HepG2 (cell line): Measurements from ENCODE around the gene CSTF1. TPM values are rescaled to one million over a fixed set of nuclear protein-coding genes. Genes with fewer than 3 reads are reported as not detected.

ENCODE experiments used
- ATAC-seq: fragments of 200-7000 bp; cut with Tn5 transposase; 3 replicates; pipeline ENCODE4 v1.9.1; 2020; ENCODE audit warnings: mild to moderate bottlenecking, moderate library complexity
- BruUV-seq: library from RNA; stranded (reverse); fragments of 400-500 nt; replicated peaks from 2 replicates; lab custom pipeline; 2021; lab: Mats Ljungman, UMichigan
- CTCF ChIA-PET: fragments of 300-600 bp; formaldehyde crosslinking; extraction: SDS; loops from one replicate; lab custom pipeline; 2021; ENCODE audit warnings: low total read pairs, inconsistent platforms, low intra/inter-chr PET ratio; lab: Yijun Ruan, JAX
- POLR2A ChIA-PET: fragments of 350-600 bp; sonication (Branson Sonifier 250); formaldehyde crosslinking; loops from one replicate; lab custom pipeline; 2020; ENCODE audit warnings: antibody characterized with exemption, inconsistent platforms; lab: Yijun Ruan, JAX
- DNase-seq: peaks from one replicate; pipeline ENCODE4 v3.0.0-alpha.2; 2015; ENCODE audit warnings: low spot score
- FAIRE-seq: peaks from 3 replicates; lab custom pipeline; 2011; peaks lifted over from hg19 to GRCh38; lab: Jason Lieb, UNC
- H2AFZ ChIP-seq: one replicate; pipeline ENCODE4 v1.6.1; 2011; ENCODE audit warnings: low read length, inconsistent platforms
- H3K27ac ChIP-seq: fragments of 300-600 bp; 3 replicates; pipeline ENCODE4 v1.8.0; 2011; ENCODE audit warnings: mixed run types, mild to moderate bottlenecking, mixed read lengths, low read length, inconsistent platforms; ENCODE audit not compliant: insufficient read depth; ENCODE audit errors: extremely low read length
- H3K27me3 ChIP-seq, 2 experiments: fragments of 200-600 bp in 1 of 2; 2 replicates in 1 of 2; 3 replicates in 1 of 2; pipeline versions ENCODE4 v1.6.0 to v1.8.0; 2011; ENCODE audit warnings: low read length in 2 of 2, mild to moderate bottlenecking in 2 of 2, moderate library complexity in 2 of 2, inconsistent platforms in 1 of 2; ENCODE audit not compliant: insufficient read depth in 2 of 2, control insufficient read depth in 1 of 2
- H3K36me3 ChIP-seq, 2 experiments: fragments of 200-600 bp in 1 of 2; replicated peaks in 1 of 2; 2 replicates in 1 of 2; 3 replicates in 1 of 2; pipeline versions ENCODE4 v1.5.1 to v1.8.0; 2011; ENCODE audit warnings: low read length in 2 of 2, inconsistent platforms in 1 of 2; ENCODE audit not compliant: insufficient read depth in 2 of 2, control insufficient read depth in 1 of 2
- H3K4me1 ChIP-seq: 2 replicates; pipeline ENCODE4 v1.5.1; 2012; ENCODE audit warnings: low read length, inconsistent platforms; ENCODE audit not compliant: insufficient read depth
- H3K4me2 ChIP-seq: 2 replicates; pipeline ENCODE4 v1.6.0; 2011; ENCODE audit warnings: low read depth, low read length, inconsistent platforms
- H3K4me3 ChIP-seq, 3 experiments: fragments of 200-600 bp in 1 of 3; sonication (generic), shearing (Covaris generic) in 1 of 3; replicated peaks in 1 of 3; 2 replicates each; pipeline ENCODE4 v1.5.1; 2011 to 2016; ENCODE audit warnings: low read length in 3 of 3, inconsistent platforms in 2 of 3, low read depth in 2 of 3, mild to moderate bottlenecking in 2 of 3, control low read depth in 1 of 3, mixed read lengths in 1 of 3; ENCODE audit not compliant: insufficient read depth in 1 of 3
- H3K79me2 ChIP-seq: one replicate; pipeline ENCODE4 v1.6.1; 2011; ENCODE audit warnings: low read length, inconsistent platforms; ENCODE audit not compliant: insufficient read depth
- H3K9ac ChIP-seq: 2 replicates; pipeline ENCODE4 v1.6.0; 2011; ENCODE audit warnings: mild to moderate bottlenecking, low read depth, low read length, inconsistent platforms; ENCODE audit not compliant: insufficient read depth
- H3K9me3 ChIP-seq: 2 replicates; pipeline ENCODE4 v1.5.1; 2012; ENCODE audit warnings: mild to moderate bottlenecking, low read length
- H4K20me1 ChIP-seq: 2 replicates; pipeline ENCODE4 v1.6.0; 2011; ENCODE audit warnings: inconsistent platforms, mild to moderate bottlenecking, low read length, moderate library complexity; ENCODE audit not compliant: insufficient read depth
- KLF11 ChIP-seq: IDR thresholded peaks from 2 replicates; pipeline ENCODE4 v1.6.1; 2016; ENCODE audit warnings: missing compliant biosample characterization
- NONO ChIP-seq, 2 experiments: fragments of 450-650 bp in 1 of 2; sonication (generic) in 1 of 2; formaldehyde crosslinking in 1 of 2; IDR thresholded peaks in 1 of 2; conservative IDR thresholded peaks in 1 of 2; 2 replicates each; pipeline versions ENCODE4 v1.6.1 to v1.8.0; 2017 to 2022; ENCODE audit warnings: mild to moderate bottlenecking in 1 of 2, missing genetic modification reagents in 1 of 2, moderate library complexity in 1 of 2
- PHF5A ChIP-seq: IDR thresholded peaks from one replicate; pipeline ENCODE4 v1.6.1; 2018; ENCODE audit warnings: low read depth, missing genetic modification reagents; ENCODE audit not compliant: unreplicated experiment
- RAD21 ChIP-seq: fragments of 450-650 bp; formaldehyde crosslinking; IDR thresholded peaks from 2 replicates; pipeline ENCODE4 v1.5.0; 2020; ENCODE audit warnings: mild to moderate bottlenecking
- RBFOX2 ChIP-seq: fragments of 200-400 bp; formaldehyde crosslinking; IDR thresholded peaks from 2 replicates; pipeline ENCODE4 v1.6.1; 2017; ENCODE audit warnings: low read depth, mild to moderate bottlenecking, low read length
- RFX1 ChIP-seq: fragments of 450-650 bp; IDR thresholded peaks from 2 replicates; pipeline ENCODE4 v1.6.1; 2017
- RXRB ChIP-seq: IDR thresholded peaks from 2 replicates; pipeline ENCODE4 v1.6.1; 2016; ENCODE audit warnings: borderline replicate concordance, missing genetic modification reagents, missing compliant biosample characterization
- SAP130 ChIP-seq: IDR thresholded peaks from 2 replicates; pipeline ENCODE4 v1.6.1; 2016; ENCODE audit warnings: low read depth
- SIN3B ChIP-seq: fragments of 150-350 bp; IDR thresholded peaks from 2 replicates; pipeline ENCODE4 v1.6.1; 2014; ENCODE audit warnings: low read length
- STAG1 ChIP-seq: sonication (generic); formaldehyde crosslinking; IDR thresholded peaks from 2 replicates; pipeline ENCODE4 v1.4.0; 2020; ENCODE audit warnings: missing genetic modification reagents
- XRCC5 ChIP-seq: fragments of 200-400 bp; formaldehyde crosslinking; optimal IDR thresholded peaks from 2 replicates; pipeline ENCODE3; 2017; ENCODE audit warnings: mild to moderate bottlenecking, low read length
- ZBTB25 ChIP-seq: IDR thresholded peaks from 2 replicates; pipeline ENCODE4 v1.6.1; 2018; ENCODE audit warnings: missing genetic modification reagents
- ZFX ChIP-seq: sonication (generic); formaldehyde crosslinking; IDR thresholded peaks from 2 replicates; pipeline ENCODE4 v1.4.0; 2020; ENCODE audit warnings: mild to moderate bottlenecking, low read depth, missing genetic modification reagents, moderate library complexity
- ZNF136 ChIP-seq: sonication (generic); formaldehyde crosslinking; IDR thresholded peaks from 2 replicates; pipeline ENCODE4 v1.8.1; 2022; ENCODE audit warnings: low read depth, mild to moderate bottlenecking, moderate library complexity, missing genetic modification reagents
- ZNF251 ChIP-seq: sonication (generic); formaldehyde crosslinking; IDR thresholded peaks from 2 replicates; pipeline ENCODE4 v1.9.0; 2021; ENCODE audit warnings: mild to moderate bottlenecking, missing genetic modification reagents
- ZNF337 ChIP-seq: sonication (generic); formaldehyde crosslinking; IDR thresholded peaks from 2 replicates; pipeline ENCODE4 v1.5.1; 2020; ENCODE audit warnings: missing genetic modification reagents, low read depth, mild to moderate bottlenecking, borderline replicate concordance
- ZNF775 ChIP-seq: sonication (generic); formaldehyde crosslinking; IDR thresholded peaks from 2 replicates; pipeline ENCODE4 v1.4.0; 2020; ENCODE audit warnings: missing genetic modification reagents, mild to moderate bottlenecking, moderate library complexity, borderline replicate concordance
- in situ Hi-C: cut with HindIII; loops from 2 replicates; pipeline ENCODE4 v1.10.0; 2017; ENCODE audit warnings: low pct_unique_long_range_greater_than_20kb; ENCODE audit not compliant: extremely low pct_ligation_motif_present
- intact Hi-C: fragments of 100-400 bp; cut with micrococcal nuclease; formaldehyde crosslinking; loops from one replicate; pipeline ENCODE4 v1.10.0; 2022; ENCODE audit not compliant: unreplicated experiment
- polyA plus RNA-seq, 8 experiments: library from polyadenylated mRNA; depleted of rRNA in 3 of 8; stranded (reverse) in 7 of 8; unstranded in 1 of 8; fragments of >200 nt; fragmentation: Illumina TruSeq in 4 of 8; extraction: Trizol in 4 of 8; gene quantifications; 2 replicates each; pipeline versions ENCODE4 v1.2.1 to v1.2.3, GENCODE V29; 2011 to 2016; ENCODE audit warnings: low read depth in 4 of 8, missing spikeins in 1 of 8, mixed read lengths in 1 of 8; ENCODE audit not compliant: insufficient read depth in 1 of 8
- total RNA-seq, 5 experiments: library from RNA; depleted of rRNA; stranded (reverse); fragments of >200 nt; fragmentation: Illumina TruSeq; extraction: Trizol; gene quantifications; 2 replicates each; pipeline ENCODE4 v1.2.3, GENCODE V29; 2016; ENCODE audit warnings: low read depth in 1 of 5
- TF ChIP-seq, protein P1 (sequence below): sonication (generic); formaldehyde crosslinking; IDR thresholded peaks from 2 replicates; pipeline ENCODE4 v1.5.0; 2020; ENCODE audit warnings: mild to moderate bottlenecking, missing genetic modification reagents, moderate library complexity

The CSTF1 gene
- total and polyA plus RNA-seq, 2 of the 13 experiments (the other 11 are each of a cell fraction or from before 2014, with no cell fraction given): 70.9 to 100 TPM

DNA sequence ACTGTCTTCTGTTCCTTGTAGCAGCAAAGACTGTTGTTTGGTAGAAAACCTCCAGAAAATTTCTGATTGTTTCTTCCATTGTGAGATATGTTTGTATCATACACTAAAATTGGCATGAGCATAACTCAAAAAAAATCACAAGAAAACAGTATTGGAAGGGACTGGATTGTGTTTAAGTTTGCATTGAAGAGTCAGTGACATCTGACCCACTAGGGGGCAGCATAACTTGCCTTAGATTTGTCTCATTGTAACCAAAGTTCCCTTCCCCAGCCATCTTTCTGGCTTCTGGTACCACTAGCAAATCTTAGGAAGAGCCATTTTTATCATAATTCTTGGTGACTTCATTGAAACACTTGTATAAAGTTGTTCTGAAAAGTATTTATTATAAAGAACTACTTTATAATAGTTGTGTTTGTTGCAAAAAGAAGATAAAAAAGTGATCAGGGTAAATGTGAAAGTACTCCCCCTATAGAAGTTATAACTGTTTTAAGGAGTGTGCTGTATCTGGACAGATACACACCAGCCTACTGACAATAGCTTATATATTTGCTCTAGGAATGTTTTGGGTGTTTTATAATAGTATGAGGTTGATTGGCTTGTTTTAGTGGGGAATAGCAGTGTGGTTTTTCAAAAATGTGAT is 7.7 kb downstream of the CSTF1 start:
- BruUV-seq: no TSS peak
- H3K27me3 ChIP-seq: no peaks in the 10 kb centered on the region
- H3K9me3 ChIP-seq: no peaks in the 10 kb centered on the region
- ATAC-seq (peak; percentile 89), DNase-seq (peak; percentile 76), FAIRE-seq (peak; percentile 85)
- CTCF ChIA-PET: interaction anchor here (0.7 to 3.3 kb wide), 5 partner anchors 18 to 177 kb away, joined by 3 to 18 read pairs (median 5); no protein-coding TSS in a partner anchor
- H3K4me3 ChIP-seq: no peak overlapping the region
- H2AFZ ChIP-seq: no peak overlapping the region
- H3K79me2 ChIP-seq: peaks cover 12% of the 10 kb centered on the region
- intact Hi-C loops: loop anchor here (1.0 kb wide), 5 partner anchors 22 to 177 kb away; partner anchors contain the start of gene RTF2
- H3K4me2 ChIP-seq: 0 out of 2 replicates have a peak overlapping the region, but pooled peaks have one; percentile 1
- no peak overlapping the region for H3K27ac ChIP-seq
- POLR2A ChIA-PET: no interaction called here
- in situ Hi-C loops: no loop called here
- no peak overlapping the region for H3K9ac ChIP-seq
- peaks cover 38 to 74% of the 10 kb centered on the region in 2 experiments for H3K36me3 ChIP-seq
- H4K20me1 ChIP-seq: peaks cover 11% of the 10 kb centered on the region
- no peaks in the 10 kb centered on the region for H3K4me1 ChIP-seq
- TF ChIP-seq ZNF337: peak; percentile 28; the same call in 1 of the 2 replicates
- peak; percentile 21 for TF ChIP-seq PHF5A (CRISPR knock-in tag)
- 0 out of 2 replicates have a peak, but pooled peaks have one; percentile 35 for TF ChIP-seq ZBTB25 (CRISPR knock-in tag)
- TF ChIP-seq SAP130 (CRISPR knock-in tag): peak; percentile 50
- TF ChIP-seq KLF11 (CRISPR knock-in tag): no peak
- TF ChIP-seq RFX1: no peak
- TF ChIP-seq RBFOX2: peak; percentile 38; the same call in 1 of the 2 replicates
- no peak for TF ChIP-seq NONO (IDR thresholded peaks at IDR 0.05)
- TF ChIP-seq NONO (CRISPR knock-in tag; conservative IDR thresholded peaks at IDR 0.05): no peak
- peak; percentile 11; the same call in 1 of the 2 replicates for TF ChIP-seq RXRB (CRISPR knock-in tag)
- TF ChIP-seq, protein P1, sequence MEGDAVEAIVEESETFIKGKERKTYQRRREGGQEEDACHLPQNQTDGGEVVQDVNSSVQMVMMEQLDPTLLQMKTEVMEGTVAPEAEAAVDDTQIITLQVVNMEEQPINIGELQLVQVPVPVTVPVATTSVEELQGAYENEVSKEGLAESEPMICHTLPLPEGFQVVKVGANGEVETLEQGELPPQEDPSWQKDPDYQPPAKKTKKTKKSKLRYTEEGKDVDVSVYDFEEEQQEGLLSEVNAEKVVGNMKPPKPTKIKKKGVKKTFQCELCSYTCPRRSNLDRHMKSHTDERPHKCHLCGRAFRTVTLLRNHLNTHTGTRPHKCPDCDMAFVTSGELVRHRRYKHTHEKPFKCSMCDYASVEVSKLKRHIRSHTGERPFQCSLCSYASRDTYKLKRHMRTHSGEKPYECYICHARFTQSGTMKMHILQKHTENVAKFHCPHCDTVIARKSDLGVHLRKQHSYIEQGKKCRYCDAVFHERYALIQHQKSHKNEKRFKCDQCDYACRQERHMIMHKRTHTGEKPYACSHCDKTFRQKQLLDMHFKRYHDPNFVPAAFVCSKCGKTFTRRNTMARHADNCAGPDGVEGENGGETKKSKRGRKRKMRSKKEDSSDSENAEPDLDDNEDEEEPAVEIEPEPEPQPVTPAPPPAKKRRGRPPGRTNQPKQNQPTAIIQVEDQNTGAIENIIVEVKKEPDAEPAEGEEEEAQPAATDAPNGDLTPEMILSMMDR (CRISPR knock-in tag): peak; percentile 87
- TF ChIP-seq ZFX (CRISPR knock-in tag): no peak
- TF ChIP-seq RAD21: peak; percentile 52; the same call in 1 of the 2 replicates
- TF ChIP-seq SIN3B: 0 out of 2 replicates have a peak, but pooled peaks have one; percentile 45
- no peak for TF ChIP-seq ZNF251 (CRISPR knock-in tag)
- TF ChIP-seq ZNF136 (CRISPR knock-in tag): no peak
- no peak for TF ChIP-seq ZNF775 (CRISPR knock-in tag)
- TF ChIP-seq XRCC5: peak; percentile 34
- peak; percentile 77 for TF ChIP-seq STAG1 (CRISPR knock-in tag)
